Mucosa of stomach (tissue), 1 donor: ENCODE measurements around the gene SPX.

ENCODE experiments used
- H3K27me3 ChIP-seq: one replicate; pipeline ENCODE4 v1.7.0; 2013; ENCODE audit warnings: mild to moderate bottlenecking, low read length; ENCODE audit not compliant: control insufficient read depth, insufficient read depth
- H3K36me3 ChIP-seq: one replicate; pipeline ENCODE4 v1.7.0; 2013; ENCODE audit warnings: low read length; ENCODE audit not compliant: control insufficient read depth, insufficient read depth
- H3K4me1 ChIP-seq: one replicate; pipeline ENCODE4 v1.7.0; 2013; ENCODE audit warnings: mild to moderate bottlenecking, low read length; ENCODE audit not compliant: control insufficient read depth, insufficient read depth
- H3K4me3 ChIP-seq: one replicate; pipeline ENCODE4 v1.7.0; 2013; ENCODE audit warnings: low read length
- H3K9ac ChIP-seq: one replicate; pipeline ENCODE4 v1.7.0; 2013; ENCODE audit warnings: mild to moderate bottlenecking, low read length, moderate library complexity
- H3K9me3 ChIP-seq: one replicate; pipeline ENCODE4 v1.7.0; 2013; ENCODE audit warnings: mild to moderate bottlenecking, low read length, moderate library complexity; ENCODE audit not compliant: control insufficient read depth
- donor health status: Pancreatic carcinoma.

Gene SPX

GRCh38 chr12:21526053-21526452, at the start of gene SPX:
Gene SPX, plus strand, starts transcription at chr12:21526296. Its CDS starts 177 bp downstream, at chr12:21526473.
- H3K4me3 ChIP-seq = no peak within 1 kb of the TSS
- H3K36me3 ChIP-seq = no peaks in the 10 kb centered on the region
- no peak within 1 kb of the TSS for H3K9ac ChIP-seq
- no peaks in the 10 kb centered on the region for H3K9me3 ChIP-seq
- peaks cover 44% of the 10 kb centered on the region for H3K27me3 ChIP-seq
- peaks cover 4% of the 10 kb centered on the region for H3K4me1 ChIP-seq

DNA sequence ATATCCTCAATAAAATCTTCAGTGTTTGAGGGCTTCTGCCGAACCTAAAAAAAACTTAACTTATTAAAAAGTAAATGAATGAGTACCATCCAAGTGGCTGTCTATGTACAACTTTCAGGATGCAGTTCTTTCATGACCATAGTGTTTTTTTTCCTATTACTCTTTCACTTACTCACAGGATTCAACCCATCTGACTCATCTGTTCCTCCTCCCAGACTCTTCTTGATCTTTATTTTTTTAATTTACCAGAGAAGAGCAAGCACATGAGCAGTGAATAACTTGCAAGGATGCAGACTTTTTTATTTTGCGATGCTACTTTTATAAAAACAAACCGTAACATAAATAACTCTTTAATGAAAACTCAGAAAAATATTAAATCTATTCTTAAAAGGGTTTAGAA, 49.1 kb upstream of the SPX start:
- H3K4me3 ChIP-seq = no peak overlapping the region
- no peaks in the 10 kb centered on the region for H3K9me3 ChIP-seq
- H3K27me3 ChIP-seq = no peaks in the 10 kb centered on the region
- no peak overlapping the region for H3K9ac ChIP-seq
- H3K36me3 ChIP-seq = no peaks in the 10 kb centered on the region
- no peaks in the 10 kb centered on the region for H3K4me1 ChIP-seq

DNA sequence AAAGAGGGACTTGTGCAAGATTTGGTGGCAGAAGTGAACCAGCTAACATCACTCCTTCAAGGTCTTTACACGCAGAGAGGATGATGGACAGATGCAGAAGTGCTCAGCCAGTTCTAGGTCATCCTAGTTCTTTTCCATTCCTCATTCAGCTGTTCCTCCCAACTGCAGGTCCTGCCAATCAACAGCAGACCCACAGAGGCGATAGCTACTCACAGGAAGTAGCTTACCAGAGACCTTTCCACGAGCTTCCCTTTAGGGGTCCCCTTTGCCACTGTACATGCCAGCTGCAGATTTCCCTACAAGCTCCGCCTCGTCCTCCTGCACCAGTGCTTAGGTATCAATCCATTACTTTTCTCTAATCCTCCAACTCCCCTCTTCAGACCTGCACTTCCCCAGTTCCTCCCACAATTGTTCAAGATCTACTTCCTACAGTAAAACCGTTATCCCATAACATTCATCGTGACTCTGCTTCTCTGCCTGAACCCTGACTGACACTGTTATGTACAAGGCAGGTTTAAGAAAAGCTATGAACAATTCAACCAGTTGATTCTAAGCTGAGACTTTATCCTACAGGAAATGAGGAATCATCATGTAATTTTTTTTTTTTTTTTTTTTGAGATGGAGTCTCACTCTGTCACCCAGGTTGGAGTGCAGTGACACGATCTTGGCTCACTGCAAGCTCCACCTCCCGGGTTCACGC, 47.2 kb upstream of the SPX start:
- no peaks in the 10 kb centered on the region for H3K36me3 ChIP-seq
- no peaks in the 10 kb centered on the region for H3K27me3 ChIP-seq
- no peaks in the 10 kb centered on the region for H3K4me1 ChIP-seq

DNA sequence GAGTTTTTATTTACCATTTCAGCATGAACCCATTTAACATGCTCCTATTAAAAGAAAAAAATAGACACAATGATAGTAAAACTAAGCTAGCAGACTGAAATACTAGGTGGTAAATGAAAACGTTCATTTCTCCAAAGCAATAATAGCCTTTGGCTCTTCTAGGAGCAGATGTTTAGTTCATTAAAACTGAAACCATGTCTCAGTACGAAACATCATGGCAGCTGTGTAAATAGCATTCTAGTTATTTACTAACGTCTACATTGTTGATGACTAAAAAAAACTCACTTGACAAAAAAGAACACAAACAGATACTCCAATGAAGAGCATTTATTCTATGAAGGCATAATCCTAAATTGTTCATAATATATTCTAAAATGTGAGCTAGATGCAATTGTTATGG, 42.6 kb upstream of the SPX start:
- no peaks in the 10 kb centered on the region for H3K9me3 ChIP-seq
- H3K4me3 ChIP-seq = no peak overlapping the region
- no peaks in the 10 kb centered on the region for H3K36me3 ChIP-seq
- no peaks in the 10 kb centered on the region for H3K4me1 ChIP-seq
- no peak overlapping the region for H3K9ac ChIP-seq
- no peaks in the 10 kb centered on the region for H3K27me3 ChIP-seq

More for the DNA sequence above, 47.2 kb upstream of the SPX start:
- no peaks in the 10 kb centered on the region for H3K9me3 ChIP-seq
- H3K9ac ChIP-seq = no peak overlapping the region
- H3K4me3 ChIP-seq = no peak overlapping the region

DNA sequence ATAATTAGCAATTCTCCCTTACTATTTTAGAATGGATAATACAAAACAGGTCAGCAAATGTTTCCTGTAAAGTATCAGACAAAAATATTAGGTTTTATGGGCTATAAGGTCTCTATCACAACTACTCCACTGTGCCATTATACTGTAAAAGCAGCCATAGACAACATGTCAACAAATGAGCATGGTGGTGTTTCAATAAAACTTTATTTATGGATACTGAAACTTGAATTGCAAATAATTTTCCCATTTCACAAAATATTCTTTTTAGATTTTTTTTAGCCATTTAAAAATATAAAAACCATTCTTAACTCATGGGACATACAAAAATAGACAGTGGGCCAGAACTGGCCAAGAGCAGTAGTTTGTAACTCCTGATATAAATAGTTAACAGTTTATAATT, 40.1 kb upstream of the SPX start:
- no peak overlapping the region for H3K9ac ChIP-seq
- no peaks in the 10 kb centered on the region for H3K36me3 ChIP-seq
- no peaks in the 10 kb centered on the region for H3K9me3 ChIP-seq
- H3K27me3 ChIP-seq = no peaks in the 10 kb centered on the region
- no peaks in the 10 kb centered on the region for H3K4me1 ChIP-seq
- H3K4me3 ChIP-seq = no peak overlapping the region

GRCh38 chr12:21499765-21500164, 26.3 kb upstream of the SPX start:
- Histone ChIP-seq H3K9ac (no peak overlapping the region), H3K9me3 (no peaks in the 10 kb centered on the region), H3K36me3 (no peaks in the 10 kb centered on the region), H3K4me3 (no peak overlapping the region), H3K4me1 (peaks cover 15% of the 10 kb centered on the region), H3K27me3 (no peaks in the 10 kb centered on the region)

- no peaks in the 10 kb centered on the region for H3K9me3 ChIP-seq
- H3K4me1 ChIP-seq = peaks cover 15% of the 10 kb centered on the region
- H3K9ac ChIP-seq = peak overlapping the region; percentile 90
- no peaks in the 10 kb centered on the region for H3K36me3 ChIP-seq
- peak overlapping the region; percentile 85 for H3K4me3 ChIP-seq
- H3K27me3 ChIP-seq = no peaks in the 10 kb centered on the region
Measured at GRCh38 chr12:21500786-21501257, 25.3 kb upstream of the SPX start.

GRCh38 chr12:21501258-21502163, 24.6 kb upstream of the SPX start, which contains the start of the genes GOLT1B and RECQL:
Gene GOLT1B, plus strand, starts transcription at chr12:21501789. Its CDS starts 135 bp downstream, at chr12:21501924.
Gene RECQL, minus strand, starts transcription at chr12:21501635. Its CDS starts 2,065 bp downstream, at chr12:21499570.
- Histone ChIP-seq H3K4me3 (peak within 1 kb of the TSS; percentile 85), H3K4me1 (peaks cover 15% of the 10 kb centered on the region), H3K27me3 (no peaks in the 10 kb centered on the region), H3K36me3 (no peaks in the 10 kb centered on the region), H3K9ac (peak within 1 kb of the TSS; percentile 90), H3K9me3 (no peaks in the 10 kb centered on the region)

- H3K36me3 ChIP-seq = no peaks in the 10 kb centered on the region
- peaks cover 15% of the 10 kb centered on the region for H3K4me1 ChIP-seq
- H3K9ac ChIP-seq = peak overlapping the region; percentile 90
- H3K4me3 ChIP-seq = peak overlapping the region; percentile 85
- H3K27me3 ChIP-seq = no peaks in the 10 kb centered on the region
- no peaks in the 10 kb centered on the region for H3K9me3 ChIP-seq
Measured at GRCh38 chr12:21502164-21502496, 24.0 kb upstream of the SPX start.

DNA sequence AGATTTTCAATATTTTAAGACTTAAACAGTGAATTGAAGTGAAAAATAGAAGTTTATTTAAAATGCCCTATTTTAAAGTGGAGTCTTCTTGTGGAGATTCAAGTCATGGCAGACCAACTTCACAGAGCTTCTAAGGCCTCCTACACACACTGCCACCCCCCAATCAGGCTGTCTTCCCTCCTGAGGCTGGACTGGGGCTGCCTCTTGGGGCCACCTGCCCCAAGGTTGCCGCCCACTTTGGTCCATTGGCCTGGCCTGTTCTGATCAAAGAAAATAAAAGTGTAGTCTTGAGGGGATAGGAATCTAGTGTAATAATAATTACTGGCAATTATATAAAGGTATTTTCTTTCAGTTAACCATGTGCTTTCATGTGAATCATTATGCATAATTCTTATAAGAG, 23.2 kb upstream of the SPX start:
- Histone ChIP-seq H3K4me1 (peaks cover 15% of the 10 kb centered on the region), H3K4me3 (no peak overlapping the region), H3K9ac (peak overlapping the region; percentile 90)

DNA sequence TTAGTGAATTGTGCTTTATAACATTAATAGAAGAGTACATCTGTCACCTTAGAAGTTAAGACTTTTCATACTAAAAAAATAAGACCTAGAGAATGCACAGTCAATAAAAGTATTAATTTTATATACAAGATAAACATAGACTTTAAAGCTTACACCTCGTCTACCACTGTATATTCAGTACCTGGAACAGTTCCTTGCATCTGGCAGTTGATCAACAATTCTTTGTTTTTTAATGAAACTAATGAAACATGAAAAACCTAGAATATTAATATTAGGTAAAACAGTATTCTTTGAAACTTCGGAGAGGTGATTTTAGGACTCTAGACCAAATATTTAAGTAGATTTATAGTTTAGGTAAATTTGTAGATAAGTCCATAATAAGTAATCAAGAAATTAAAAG, 20.2 kb upstream of the SPX start:
- no peak overlapping the region for H3K4me3 ChIP-seq
- no peaks in the 10 kb centered on the region for H3K27me3 ChIP-seq
- H3K9me3 ChIP-seq = no peaks in the 10 kb centered on the region
- H3K4me1 ChIP-seq = peaks cover 9% of the 10 kb centered on the region
- H3K9ac ChIP-seq = no peak overlapping the region
- no peaks in the 10 kb centered on the region for H3K36me3 ChIP-seq

More for the DNA sequence above, 23.2 kb upstream of the SPX start:
- H3K36me3 ChIP-seq = no peaks in the 10 kb centered on the region
- no peaks in the 10 kb centered on the region for H3K9me3 ChIP-seq
- no peaks in the 10 kb centered on the region for H3K27me3 ChIP-seq

DNA sequence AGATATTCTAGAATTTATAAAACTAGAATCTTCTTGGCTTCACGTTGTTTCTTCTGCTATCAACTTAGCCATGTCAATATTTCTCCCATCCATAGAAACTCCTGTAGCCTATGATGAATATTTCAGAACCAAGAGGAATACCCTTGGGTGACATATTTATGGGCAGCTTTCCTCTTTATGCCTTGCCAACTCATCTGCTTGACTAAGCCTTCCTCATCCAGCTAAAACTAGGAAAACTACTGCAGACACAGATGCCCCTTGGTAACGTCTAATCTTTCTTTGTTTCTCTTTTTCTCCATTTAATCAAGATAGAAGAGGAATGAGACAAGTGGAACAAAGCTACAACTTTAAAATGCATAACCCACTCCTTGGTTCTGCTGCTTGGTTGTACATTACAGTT, 18.2 kb upstream of the SPX start:
- H3K9me3 ChIP-seq = no peaks in the 10 kb centered on the region

More for the DNA sequence above, 18.2 kb upstream of the SPX start:
- no peaks in the 10 kb centered on the region for H3K36me3 ChIP-seq
- H3K4me1 ChIP-seq = peaks cover 5% of the 10 kb centered on the region
- no peaks in the 10 kb centered on the region for H3K27me3 ChIP-seq
- H3K9ac ChIP-seq = no peak overlapping the region
- no peak overlapping the region for H3K4me3 ChIP-seq
